ENCODE measurements around the gene SLC24A3.
"Not testable (repeated sequence)": the region's sequence is repeated elsewhere in the genome, so short reads cannot be mapped to it uniquely, and the experiment has no call there.

SLC24A3 gene

GRCh38 chr20:19678591-19678990, 466.1 kb downstream of the SLC24A3 start:
- DNase-seq (ENCODE audit: low read depth), result not testable (repeated sequence)

DNA sequence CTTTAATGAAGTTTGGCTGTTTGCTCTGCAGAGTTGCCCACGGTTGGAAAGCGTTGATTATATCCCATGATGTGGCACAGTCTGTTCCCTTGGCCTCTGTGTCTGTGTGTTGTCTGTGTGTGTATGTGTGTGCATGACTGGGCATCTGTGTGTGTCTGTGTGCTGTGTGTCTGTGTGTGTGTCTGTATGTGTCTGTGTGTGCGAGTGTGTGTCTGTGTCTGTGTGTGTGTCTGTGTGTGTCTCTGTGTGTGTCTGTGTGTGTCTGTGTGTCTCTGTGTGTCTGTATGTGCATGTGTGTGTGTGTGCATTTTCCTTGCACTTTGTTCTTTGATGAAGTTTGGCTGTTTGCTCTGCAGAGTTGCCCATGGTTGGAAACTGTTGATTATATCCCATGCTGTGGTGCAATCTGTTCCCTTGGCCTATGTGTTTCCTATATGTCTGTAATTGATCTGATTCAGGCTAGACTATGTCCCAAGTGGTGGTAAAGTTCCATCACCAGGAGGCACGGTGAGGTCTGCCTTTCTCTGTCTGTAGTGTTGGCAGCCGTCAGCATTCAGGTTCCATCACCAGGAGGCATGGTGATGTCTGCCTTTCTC, 467.6 kb downstream of the SLC24A3 start:
- DNase-seq (ENCODE audit: low read depth), result no peak

GRCh38 chr20:19682249-19682648, 469.8 kb downstream of the SLC24A3 start:
- no peak for DNase-seq (ENCODE audit: low read depth)

- DNase-seq (ENCODE audit: low read depth), result no peak
Observed at GRCh38 chr20:19683188-19683587, 470.7 kb downstream of the SLC24A3 start.

- DNase-seq (ENCODE audit: low read depth), result no peak
Observed at GRCh38 chr20:19683822-19684221, 471.4 kb downstream of the SLC24A3 start.

GRCh38 chr20:19688031-19688806, 475.8 kb downstream of the SLC24A3 start:
- DNase-seq (ENCODE audit: low read depth), result no peak

GRCh38 chr20:19690462-19690861, 478.0 kb downstream of the SLC24A3 start:
- DNase-seq (ENCODE audit: low read depth), result no peak

DNA sequence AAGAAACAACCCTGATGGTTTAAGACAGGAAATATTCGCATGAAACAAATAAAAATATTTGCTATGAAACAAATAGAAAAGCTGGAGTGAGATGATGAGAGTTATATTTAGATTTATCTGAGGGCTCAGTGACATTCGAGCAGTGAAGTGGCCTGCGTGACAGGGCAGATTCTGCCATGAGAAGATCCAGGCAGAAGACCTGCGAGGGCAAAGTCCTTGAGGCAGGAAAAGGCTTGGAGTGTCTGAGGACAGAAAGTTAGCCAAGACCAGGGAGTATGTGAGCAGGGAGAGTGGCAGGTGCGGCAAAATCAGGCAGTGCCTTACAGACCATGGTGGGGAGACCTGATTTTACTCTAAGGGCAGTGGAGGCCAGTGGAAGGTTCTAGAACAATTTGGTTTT, 478.7 kb downstream of the SLC24A3 start:
- no peak for DNase-seq (ENCODE audit: low read depth)

GRCh38 chr20:19692100-19692499, 479.7 kb downstream of the SLC24A3 start:
- no peak for DNase-seq (ENCODE audit: low read depth)

- peak; percentile 38 for DNase-seq (ENCODE audit: low read depth)
Observed at GRCh38 chr20:19692685-19693119, 480.3 kb downstream of the SLC24A3 start.

DNA sequence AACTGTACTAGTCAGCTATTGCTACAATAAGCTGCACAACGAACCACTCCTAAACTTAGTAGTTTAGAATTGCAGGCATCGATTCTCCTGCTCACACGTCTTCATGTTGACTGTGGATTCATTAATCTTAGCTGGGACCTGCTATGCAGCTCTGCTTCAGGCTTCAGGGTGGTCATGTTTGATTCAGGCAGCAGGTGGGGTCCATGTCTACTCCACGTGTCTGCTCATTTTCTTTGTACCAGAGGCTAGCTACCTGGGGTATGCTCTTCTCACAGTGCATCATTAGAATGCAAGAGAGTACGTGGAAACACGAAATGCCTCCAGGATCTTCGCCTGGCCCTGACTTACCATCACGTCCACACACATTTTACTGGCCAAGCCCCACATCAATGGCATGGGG, 481.1 kb downstream of the SLC24A3 start:
- DNase-seq (ENCODE audit: low read depth), result no peak

DNA sequence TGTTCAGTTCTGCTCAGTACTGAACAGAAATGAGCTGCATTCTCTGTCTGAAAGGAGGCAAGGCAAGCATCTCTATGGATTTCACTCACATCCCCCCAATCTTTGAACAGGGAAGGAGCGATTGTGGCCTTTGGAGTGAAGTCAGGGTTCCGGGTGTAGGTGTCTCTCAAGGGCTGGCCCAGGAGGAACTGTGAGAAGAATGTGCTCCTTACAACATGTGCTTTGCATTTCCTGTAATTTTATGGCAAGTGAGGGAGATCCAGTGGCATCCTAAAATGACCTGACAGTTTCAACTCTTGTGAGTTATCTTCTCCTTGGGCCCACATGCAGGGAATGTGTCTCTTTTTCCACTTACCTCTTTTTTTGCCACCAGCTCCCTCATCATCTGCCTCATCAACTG, 482.6 kb downstream of the SLC24A3 start:
- no peak for DNase-seq (ENCODE audit: low read depth)

- no peak for DNase-seq (ENCODE audit: low read depth)
Observed at GRCh38 chr20:19696620-19697019, 484.2 kb downstream of the SLC24A3 start.

- no peak for DNase-seq (ENCODE audit: low read depth)
Observed at GRCh38 chr20:19697415-19697814, 485.0 kb downstream of the SLC24A3 start.

DNA sequence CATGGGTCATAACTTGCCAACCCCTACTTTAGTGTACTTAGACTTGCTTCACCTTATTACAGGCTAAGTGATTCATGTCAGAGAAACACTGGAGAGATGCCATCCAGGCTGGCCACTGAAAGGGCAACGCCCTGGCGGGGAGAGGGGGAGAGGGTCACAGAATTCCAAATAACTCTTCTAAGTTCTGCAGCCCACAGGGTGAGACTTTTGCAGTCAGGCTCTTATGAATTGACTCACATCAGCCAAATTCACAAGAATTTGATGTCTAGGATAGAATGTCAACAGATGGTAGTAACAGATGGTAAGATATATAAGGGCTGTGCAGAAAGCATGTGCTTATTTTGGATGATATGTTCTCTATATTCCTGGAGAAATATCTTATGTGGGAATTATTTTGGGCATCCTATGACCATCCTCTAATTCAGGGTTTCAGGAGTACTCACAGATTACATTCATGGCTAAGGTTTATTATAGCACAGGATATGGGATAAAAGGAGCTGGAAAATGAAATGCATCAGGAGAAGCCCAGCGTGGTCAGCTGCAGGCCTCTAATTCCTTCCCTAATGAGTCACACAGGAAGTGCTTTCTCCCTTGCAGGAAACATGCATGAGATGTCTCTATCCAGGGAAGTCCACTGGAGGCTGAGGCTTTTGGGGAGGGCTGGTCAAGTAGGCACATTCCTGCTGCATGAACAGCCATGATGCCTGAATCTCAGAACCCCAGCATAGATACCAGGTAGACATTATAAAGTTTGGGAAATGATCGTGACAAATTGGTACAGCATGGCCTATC, 486.9 kb downstream of the SLC24A3 start:
- DNase-seq (ENCODE audit: low read depth), result no peak

DNA sequence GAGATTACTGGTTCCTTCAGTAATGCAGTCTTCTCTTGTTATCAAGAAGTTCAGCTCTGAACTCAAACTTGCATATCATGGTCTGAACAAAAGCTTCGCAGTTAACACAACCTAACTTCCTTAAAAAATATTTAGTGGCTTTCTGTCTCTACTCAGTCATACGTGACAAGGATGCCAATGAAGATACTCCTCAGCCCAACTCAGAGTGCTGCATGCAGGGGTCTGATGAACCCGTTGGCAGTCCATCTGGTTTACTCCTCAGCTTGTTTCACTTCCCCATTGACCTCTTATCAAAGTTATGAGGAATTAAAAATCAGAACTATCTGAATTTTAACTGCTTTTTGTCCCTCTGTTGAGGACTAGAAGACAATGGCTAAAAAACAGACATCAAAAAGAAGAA, 489.0 kb downstream of the SLC24A3 start:
- DNase-seq (ENCODE audit: low read depth), result no peak

GRCh38 chr20:19706463-19706862, 494.0 kb downstream of the SLC24A3 start:
- DNase-seq (ENCODE audit: low read depth), result no peak

DNA sequence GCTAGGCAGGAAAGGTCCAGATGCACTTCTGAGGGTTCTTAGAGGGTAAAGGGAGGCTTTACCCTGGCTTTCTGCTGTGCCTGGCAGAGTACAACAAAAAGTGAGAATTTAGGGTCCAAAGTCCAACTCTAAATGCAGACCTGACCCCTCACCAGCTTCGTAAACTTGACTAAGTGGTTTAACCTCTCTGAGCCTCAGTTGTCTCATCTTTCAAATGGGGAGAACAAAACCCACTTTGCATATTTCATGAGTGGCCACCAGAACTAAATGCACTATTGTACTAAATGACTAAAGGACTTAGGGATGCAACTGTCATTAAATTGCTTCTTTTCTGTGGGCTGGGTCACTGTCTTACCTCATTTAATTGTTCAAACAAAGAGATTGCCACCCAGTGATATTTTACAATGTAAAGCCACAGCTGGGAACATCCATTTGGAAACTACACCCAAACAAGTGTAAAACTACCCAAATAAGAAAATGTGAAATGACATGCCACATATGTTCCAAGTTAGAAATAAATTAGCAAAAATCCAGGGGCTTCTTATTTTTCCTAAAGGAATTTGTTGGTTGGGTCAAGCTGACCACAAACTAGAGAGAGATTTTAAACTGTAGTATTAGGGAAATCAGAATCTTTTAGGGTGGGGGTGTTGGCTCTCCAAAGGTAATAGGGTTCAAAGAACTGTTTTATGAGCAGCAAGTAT, 497.3 kb downstream of the SLC24A3 start:
- DNase-seq (ENCODE audit: low read depth), result no peak

DNA sequence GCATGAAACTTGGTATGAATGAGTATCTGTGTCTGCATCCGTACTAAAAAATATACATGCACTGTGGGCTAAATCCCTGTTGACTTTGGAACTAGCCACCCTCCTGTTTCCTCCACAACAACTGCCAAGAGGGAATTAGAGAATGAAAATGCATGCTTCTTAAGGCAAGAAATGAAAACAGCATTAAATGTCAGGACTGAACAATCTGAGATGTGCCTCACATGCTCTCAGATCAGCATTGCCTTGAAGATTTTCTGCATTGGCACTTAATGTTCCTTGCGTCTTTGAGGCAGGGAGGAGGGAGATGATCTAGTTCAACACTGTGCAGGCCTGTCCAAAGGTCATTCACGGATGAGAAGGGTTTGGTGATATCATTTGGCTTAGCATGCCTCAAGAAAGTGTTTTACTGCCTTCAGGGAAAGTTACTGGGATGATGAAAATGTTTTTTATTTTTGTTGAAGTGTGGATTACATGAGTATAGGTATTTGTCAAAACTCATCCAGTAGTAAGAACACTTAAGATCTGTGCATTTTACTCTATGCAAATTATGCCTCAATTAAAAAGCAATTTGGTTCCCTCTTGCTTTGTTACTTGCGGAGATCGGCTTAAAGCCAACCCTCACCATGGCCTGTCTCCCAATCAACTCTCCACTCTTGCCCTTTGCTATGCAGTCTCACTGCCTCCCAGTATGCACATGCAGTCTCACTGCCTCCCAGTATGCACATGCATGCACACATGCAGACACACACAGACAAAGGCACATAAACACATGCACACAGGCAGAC, 498.1 kb downstream of the SLC24A3 start:
- no peak for DNase-seq (ENCODE audit: low read depth)

- DNase-seq (ENCODE audit: low read depth), result no peak
Observed at GRCh38 chr20:19711126-19711525, 498.7 kb downstream of the SLC24A3 start.

DNA sequence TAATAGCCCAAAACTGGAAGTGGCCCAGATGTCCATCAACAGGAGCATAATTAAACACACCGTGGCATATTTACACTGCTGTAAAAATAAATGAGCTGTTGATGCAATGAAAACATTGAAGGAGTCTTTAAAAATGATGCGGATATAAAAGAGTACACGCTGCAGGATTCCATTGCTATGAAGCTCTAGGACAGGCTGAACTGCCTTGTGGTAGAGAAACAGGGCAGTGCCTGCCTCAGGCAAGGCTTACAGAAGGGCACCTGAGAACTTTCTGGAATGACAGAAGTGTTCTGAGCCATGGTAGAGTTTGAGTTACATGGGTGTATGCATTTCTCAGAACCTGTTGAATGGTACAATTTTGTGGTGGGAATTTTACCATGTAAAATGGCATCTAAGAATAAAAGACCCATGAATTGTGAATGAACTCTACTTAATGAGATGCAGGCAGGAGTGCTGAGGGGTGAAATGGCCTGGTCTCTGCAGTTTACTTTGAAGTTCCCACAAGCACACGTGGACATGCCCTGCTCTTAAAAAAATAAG, 500.3 kb downstream of the SLC24A3 start:
- no peak for DNase-seq (ENCODE audit: low read depth)
